HepG2 (cell line): Measurements from ENCODE around the gene SLC8A2. TPM values are rescaled to one million over a fixed set of nuclear protein-coding genes. Genes with fewer than 3 reads are reported as not detected.

Experiments used
- SIX4 ChIP-seq: sonication (generic); formaldehyde crosslinking; IDR thresholded peaks from 2 replicates; pipeline ENCODE4 v1.4.0; 2020; ENCODE audit warnings: missing genetic modification reagents
- SOX6 ChIP-seq, 2 experiments: fragments of 450-650 bp in 1 of 2; sonication (generic) in 1 of 2; formaldehyde crosslinking in 1 of 2; IDR thresholded peaks; 2 replicates each; pipeline versions ENCODE4 v1.4.0 to v1.6.1; 2017 to 2020; ENCODE audit warnings: antibody characterized with exemption in 1 of 2, mild to moderate bottlenecking in 1 of 2, missing genetic modification reagents in 1 of 2
- ZBTB40 ChIP-seq, 2 experiments: fragments of 450-650 bp in 1 of 2; sonication (generic) in 1 of 2; formaldehyde crosslinking in 1 of 2; IDR thresholded peaks; 2 replicates each; pipeline versions ENCODE4 v1.6.1 to v1.8.0; 2016 to 2022; ENCODE audit warnings: antibody characterized with exemption in 1 of 2, mild to moderate bottlenecking in 1 of 2, missing genetic modification reagents in 1 of 2
- ZNF205 ChIP-seq: IDR thresholded peaks from 2 replicates; pipeline ENCODE4 v1.6.1; 2018; ENCODE audit warnings: missing biosample characterization, missing genetic modification reagents
- ZNF878 ChIP-seq: sonication (generic); formaldehyde crosslinking; IDR thresholded peaks from 2 replicates; pipeline ENCODE4 v1.8.1; 2023; ENCODE audit warnings: mild to moderate bottlenecking, missing genetic modification reagents, moderate library complexity
- polyA plus RNA-seq, 8 experiments: library from polyadenylated mRNA; depleted of rRNA in 3 of 8; stranded (reverse) in 7 of 8; unstranded in 1 of 8; fragments of >200 nt; fragmentation: Illumina TruSeq in 4 of 8; extraction: Trizol in 4 of 8; gene quantifications; 2 replicates each; pipeline versions ENCODE4 v1.2.1 to v1.2.3, GENCODE V29; 2011 to 2016; ENCODE audit warnings: low read depth in 4 of 8, missing spikeins in 1 of 8, mixed read lengths in 1 of 8; ENCODE audit not compliant: insufficient read depth in 1 of 8
- total RNA-seq, 5 experiments: library from RNA; depleted of rRNA; stranded (reverse); fragments of >200 nt; fragmentation: Illumina TruSeq; extraction: Trizol; gene quantifications; 2 replicates each; pipeline ENCODE4 v1.2.3, GENCODE V29; 2016; ENCODE audit warnings: low read depth in 1 of 5
- TF ChIP-seq, protein P1 (sequence below): sonication (generic); formaldehyde crosslinking; IDR thresholded peaks from 2 replicates; pipeline ENCODE4 v1.5.1; 2020; ENCODE audit warnings: mild to moderate bottlenecking, missing genetic modification reagents
- TF ChIP-seq, protein P2 (sequence below): sonication (generic); formaldehyde crosslinking; IDR thresholded peaks from 2 replicates; pipeline ENCODE4 v1.4.0; 2020; ENCODE audit warnings: missing genetic modification reagents
- TF ChIP-seq, protein P3 (sequence below): sonication (generic); formaldehyde crosslinking; IDR thresholded peaks from 2 replicates; pipeline ENCODE4 v1.9.0; 2021; ENCODE audit warnings: missing genetic modification reagents, mild to moderate bottlenecking, borderline replicate concordance

SLC8A2 gene
- total and polyA plus RNA-seq, 2 of the 13 experiments (the other 11 are each of a cell fraction or from before 2014, with no cell fraction given): 0.02 TPM; not detected in 1

DNA sequence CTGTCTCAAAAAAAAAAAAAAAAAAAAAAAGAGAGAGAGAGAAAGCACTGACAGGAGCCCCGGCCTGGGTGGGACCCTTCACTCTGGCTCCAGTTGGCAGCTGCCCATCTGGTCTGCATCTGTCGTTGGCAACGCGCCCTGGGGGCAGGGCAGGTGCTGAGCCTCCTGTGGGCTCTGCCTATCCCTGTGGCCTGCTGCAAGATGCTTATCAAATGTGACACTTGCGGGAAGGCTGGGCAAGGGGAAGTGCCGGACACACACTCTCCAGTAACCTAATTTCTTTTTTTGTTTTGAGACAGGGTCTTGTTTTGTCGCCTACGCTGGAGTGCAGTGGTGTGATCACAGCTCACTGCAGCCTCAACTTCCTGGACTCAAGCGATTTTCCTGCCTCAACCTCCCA lies 23.0 kb upstream of the SLC8A2 start (continued):
- TF ChIP-seq ZBTB40 (IDR thresholded peaks at IDR 0.05) (no peak), ZBTB40 (CRISPR knock-in tag; IDR thresholded peaks at IDR 0.05) (no peak), ZNF205 (no peak), SIX4 (CRISPR knock-in tag) (no peak), SOX6 (IDR thresholded peaks at IDR 0.05) (no peak), SOX6 (CRISPR knock-in tag; IDR thresholded peaks at IDR 0.05) (no peak), ZNF878 (CRISPR knock-in tag) (no peak)
- TF ChIP-seq, protein P1, sequence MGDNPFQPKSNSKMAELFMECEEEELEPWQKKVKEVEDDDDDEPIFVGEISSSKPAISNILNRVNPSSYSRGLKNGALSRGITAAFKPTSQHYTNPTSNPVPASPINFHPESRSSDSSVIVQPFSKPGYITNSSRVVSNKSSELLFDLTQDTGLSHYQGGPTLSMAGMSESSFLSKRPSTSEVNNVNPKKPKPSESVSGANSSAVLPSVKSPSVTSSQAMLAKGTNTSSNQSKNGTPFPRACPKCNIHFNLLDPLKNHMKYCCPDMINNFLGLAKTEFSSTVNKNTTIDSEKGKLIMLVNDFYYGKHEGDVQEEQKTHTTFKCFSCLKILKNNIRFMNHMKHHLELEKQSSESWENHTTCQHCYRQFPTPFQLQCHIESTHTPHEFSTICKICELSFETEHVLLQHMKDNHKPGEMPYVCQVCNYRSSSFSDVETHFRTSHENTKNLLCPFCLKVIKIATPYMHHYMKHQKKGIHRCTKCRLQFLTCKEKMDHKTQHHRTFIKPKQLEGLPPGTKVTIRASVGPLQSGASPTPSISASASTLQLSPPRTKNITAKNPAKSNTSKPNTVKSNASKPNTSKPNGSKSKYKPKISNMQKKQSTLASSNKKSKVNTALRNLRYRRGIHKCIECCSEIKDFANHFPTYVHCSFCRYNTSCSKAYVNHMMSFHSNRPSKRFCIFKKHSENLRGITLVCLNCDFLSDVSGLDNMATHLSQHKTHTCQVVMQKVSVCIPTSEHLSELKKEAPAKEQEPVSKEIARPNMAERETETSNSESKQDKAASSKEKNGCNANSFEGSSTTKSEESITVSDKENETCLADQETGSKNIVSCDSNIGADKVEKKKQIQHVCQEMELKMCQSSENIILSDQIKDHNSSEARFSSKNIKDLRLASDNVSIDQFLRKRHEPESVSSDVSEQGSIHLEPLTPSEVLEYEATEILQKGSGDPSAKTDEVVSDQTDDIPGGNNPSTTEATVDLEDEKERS (CRISPR knock-in tag): no peak
- TF ChIP-seq, protein P2, sequence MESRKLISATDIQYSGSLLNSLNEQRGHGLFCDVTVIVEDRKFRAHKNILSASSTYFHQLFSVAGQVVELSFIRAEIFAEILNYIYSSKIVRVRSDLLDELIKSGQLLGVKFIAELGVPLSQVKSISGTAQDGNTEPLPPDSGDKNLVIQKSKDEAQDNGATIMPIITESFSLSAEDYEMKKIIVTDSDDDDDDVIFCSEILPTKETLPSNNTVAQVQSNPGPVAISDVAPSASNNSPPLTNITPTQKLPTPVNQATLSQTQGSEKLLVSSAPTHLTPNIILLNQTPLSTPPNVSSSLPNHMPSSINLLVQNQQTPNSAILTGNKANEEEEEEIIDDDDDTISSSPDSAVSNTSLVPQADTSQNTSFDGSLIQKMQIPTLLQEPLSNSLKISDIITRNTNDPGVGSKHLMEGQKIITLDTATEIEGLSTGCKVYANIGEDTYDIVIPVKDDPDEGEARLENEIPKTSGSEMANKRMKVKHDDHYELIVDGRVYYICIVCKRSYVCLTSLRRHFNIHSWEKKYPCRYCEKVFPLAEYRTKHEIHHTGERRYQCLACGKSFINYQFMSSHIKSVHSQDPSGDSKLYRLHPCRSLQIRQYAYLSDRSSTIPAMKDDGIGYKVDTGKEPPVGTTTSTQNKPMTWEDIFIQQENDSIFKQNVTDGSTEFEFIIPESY: no peak
- TF ChIP-seq, protein P3, sequence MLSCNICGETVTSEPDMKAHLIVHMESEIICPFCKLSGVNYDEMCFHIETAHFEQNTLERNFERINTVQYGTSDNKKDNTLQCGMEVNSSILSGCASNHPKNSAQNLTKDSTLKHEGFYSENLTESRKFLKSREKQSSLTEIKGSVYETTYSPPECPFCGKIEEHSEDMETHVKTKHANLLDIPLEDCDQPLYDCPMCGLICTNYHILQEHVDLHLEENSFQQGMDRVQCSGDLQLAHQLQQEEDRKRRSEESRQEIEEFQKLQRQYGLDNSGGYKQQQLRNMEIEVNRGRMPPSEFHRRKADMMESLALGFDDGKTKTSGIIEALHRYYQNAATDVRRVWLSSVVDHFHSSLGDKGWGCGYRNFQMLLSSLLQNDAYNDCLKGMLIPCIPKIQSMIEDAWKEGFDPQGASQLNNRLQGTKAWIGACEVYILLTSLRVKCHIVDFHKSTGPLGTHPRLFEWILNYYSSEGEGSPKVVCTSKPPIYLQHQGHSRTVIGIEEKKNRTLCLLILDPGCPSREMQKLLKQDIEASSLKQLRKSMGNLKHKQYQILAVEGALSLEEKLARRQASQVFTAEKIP (CRISPR knock-in tag): no peak
